RWPE2 (cell line): ENCODE data around the gene MYADML2.

Source experiments
- ATAC-seq: fragments of 200-7000 bp; cut with Tn5 transposase; 3 replicates; pipeline ENCODE4 v1.9.1; 2021; ENCODE audit warnings: low read depth
- DNase-seq: peaks from one replicate; pipeline ENCODE4 v3.0.0-alpha.2; 2020; ENCODE audit warnings: low spot score
- H3K27ac ChIP-seq: fragments of 450-650 bp; 2 replicates; pipeline ENCODE4 v1.5.1; 2017; ENCODE audit warnings: mild to moderate bottlenecking; ENCODE audit not compliant: poor library complexity, severe bottlenecking
- H3K27me3 ChIP-seq: fragments of 250-450 bp; sonication (Bioruptor Pico); 2 replicates; pipeline ENCODE4 v1.5.1; 2021; ENCODE audit warnings: mild to moderate bottlenecking, moderate library complexity; ENCODE audit not compliant: insufficient read depth, poor library complexity, severe bottlenecking
- H3K36me3 ChIP-seq: fragments of 250-450 bp; sonication (Bioruptor Pico); 2 replicates; pipeline ENCODE4 v1.5.1; 2020; ENCODE audit warnings: low read depth, mild to moderate bottlenecking, moderate library complexity
- H3K4me1 ChIP-seq: fragments of 250-450 bp; sonication (Bioruptor Pico); 2 replicates; pipeline ENCODE4 v1.5.1; 2021; ENCODE audit warnings: mild to moderate bottlenecking, moderate library complexity; ENCODE audit not compliant: insufficient read depth, poor library complexity, severe bottlenecking
- H3K4me3 ChIP-seq: fragments of 250-450 bp; sonication (Bioruptor Pico); 2 replicates; pipeline ENCODE4 v1.5.1; 2021; ENCODE audit warnings: mild to moderate bottlenecking, moderate library complexity; ENCODE audit not compliant: severe bottlenecking
- H3K9me3 ChIP-seq: fragments of 250-450 bp; sonication (Bioruptor Pico); 2 replicates; pipeline ENCODE4 v1.5.1; 2021; ENCODE audit warnings: mild to moderate bottlenecking, moderate library complexity; ENCODE audit not compliant: severe bottlenecking
- TF ChIP-seq, protein P1 (sequence below): fragments of 450-650 bp; IDR thresholded peaks from one replicate; pipeline ENCODE4 v1.5.1; 2017; ENCODE audit warnings: mild to moderate bottlenecking, moderate library complexity; ENCODE audit not compliant: poor library complexity, severe bottlenecking

Gene MYADML2

DNA sequence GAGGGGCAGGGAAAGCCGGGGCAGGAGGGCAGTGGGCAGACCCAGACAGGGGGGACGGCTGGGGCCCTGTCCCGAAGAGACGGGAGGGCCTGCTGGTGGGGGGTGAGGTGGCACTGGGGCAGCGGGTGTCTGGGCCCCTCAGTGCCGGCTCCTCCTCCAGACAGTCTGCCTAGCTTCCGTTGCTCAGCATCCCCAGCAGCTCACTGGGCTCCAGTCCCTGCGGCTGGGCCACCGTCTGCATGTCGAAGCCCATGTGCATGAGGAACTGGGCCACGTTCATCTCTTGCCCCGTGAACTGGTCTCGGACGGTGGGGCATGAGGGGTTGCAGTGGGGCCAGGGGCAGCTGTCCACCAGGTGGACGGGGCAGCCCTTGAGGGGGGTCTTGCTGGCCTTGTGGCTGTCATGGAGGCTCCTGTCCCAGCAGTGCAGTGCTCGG lies 5.8 kb upstream of the MYADML2 start:
- no peaks in the 10 kb centered on the region for H3K36me3 ChIP-seq
- H3K4me1 ChIP-seq, result no peaks in the 10 kb centered on the region
- ATAC-seq (no peak), DNase-seq (peak; percentile 68)
- no peak overlapping the region for H3K27ac ChIP-seq
- no peaks in the 10 kb centered on the region for H3K9me3 ChIP-seq
- H3K27me3 ChIP-seq, result no peaks in the 10 kb centered on the region
- TF ChIP-seq, protein P1, sequence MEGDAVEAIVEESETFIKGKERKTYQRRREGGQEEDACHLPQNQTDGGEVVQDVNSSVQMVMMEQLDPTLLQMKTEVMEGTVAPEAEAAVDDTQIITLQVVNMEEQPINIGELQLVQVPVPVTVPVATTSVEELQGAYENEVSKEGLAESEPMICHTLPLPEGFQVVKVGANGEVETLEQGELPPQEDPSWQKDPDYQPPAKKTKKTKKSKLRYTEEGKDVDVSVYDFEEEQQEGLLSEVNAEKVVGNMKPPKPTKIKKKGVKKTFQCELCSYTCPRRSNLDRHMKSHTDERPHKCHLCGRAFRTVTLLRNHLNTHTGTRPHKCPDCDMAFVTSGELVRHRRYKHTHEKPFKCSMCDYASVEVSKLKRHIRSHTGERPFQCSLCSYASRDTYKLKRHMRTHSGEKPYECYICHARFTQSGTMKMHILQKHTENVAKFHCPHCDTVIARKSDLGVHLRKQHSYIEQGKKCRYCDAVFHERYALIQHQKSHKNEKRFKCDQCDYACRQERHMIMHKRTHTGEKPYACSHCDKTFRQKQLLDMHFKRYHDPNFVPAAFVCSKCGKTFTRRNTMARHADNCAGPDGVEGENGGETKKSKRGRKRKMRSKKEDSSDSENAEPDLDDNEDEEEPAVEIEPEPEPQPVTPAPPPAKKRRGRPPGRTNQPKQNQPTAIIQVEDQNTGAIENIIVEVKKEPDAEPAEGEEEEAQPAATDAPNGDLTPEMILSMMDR, result no peak
- no peak overlapping the region for H3K4me3 ChIP-seq

DNA sequence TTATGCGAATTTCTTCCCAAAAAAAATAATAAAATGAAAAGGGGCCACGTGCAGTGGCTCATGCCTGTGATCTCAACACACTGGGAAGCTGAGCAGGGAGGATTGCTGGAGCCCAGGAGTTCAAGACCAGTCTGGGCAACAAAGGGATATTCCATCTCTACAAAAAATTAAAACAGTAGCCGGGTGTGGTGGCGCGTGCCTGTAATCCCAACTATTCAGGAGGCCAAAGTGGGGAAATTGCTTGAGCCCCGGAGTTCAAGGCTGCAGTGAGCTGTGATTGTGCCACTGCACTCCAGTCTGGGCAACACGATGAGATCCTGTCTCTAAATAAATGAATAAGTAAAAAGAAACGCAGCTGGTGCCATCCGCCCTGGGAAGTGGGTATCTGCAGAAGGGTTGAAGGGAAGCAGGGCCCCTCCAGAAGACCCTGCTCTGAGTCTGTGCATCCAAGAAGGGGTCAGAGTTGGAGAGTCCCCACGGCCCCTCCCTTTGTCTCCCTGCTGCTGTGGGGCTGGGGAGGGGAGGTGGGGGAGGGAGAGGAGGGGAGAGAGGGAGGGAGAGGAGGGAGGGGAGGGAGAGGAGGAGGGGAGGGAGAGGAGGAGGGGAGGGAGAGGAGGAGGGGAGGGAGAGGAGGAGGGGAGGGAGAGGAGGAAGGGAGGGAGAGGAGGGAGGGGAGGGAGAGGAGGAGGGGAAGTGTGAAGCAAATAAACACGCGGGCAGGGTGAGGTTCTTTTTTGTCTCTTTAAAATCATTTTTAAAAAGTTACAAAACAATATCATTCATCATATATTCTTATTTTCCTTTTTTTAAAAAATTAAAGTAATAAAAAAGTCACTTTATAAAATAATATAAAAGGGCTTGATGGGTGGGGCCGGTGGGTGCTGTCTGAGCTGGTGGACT lies 5.0 kb upstream of the MYADML2 start:
- Histone ChIP-seq H3K27me3 (no peaks in the 10 kb centered on the region), H3K9me3 (no peaks in the 10 kb centered on the region), H3K4me3 (no peak overlapping the region), H3K27ac (no peak overlapping the region), H3K36me3 (no peaks in the 10 kb centered on the region), H3K4me1 (no peaks in the 10 kb centered on the region)
- TF ChIP-seq, protein P1, result no peak
- ATAC-seq (no peak), DNase-seq (no peak)

DNA sequence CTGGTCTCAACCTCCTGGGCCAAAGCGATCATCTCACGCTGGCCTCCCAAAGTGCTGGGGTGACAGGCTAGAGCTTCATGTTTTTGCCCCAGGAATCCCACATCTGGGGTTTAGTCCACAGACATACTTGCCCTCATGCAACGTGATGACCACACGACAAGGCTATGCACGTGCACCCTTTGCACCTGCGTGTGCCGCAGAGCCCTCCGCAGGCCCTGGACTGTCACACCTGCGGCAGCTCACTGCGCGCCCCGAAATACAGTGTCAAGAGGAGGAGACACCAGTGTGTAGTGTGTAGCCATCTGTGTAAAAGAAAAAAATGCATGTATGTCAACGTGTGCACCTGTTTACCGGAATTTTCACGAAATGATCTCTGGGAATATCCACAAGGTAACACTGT lies 3.5 kb upstream of the MYADML2 start:
- Histone ChIP-seq H3K27me3 (no peaks in the 10 kb centered on the region), H3K27ac (no peak overlapping the region), H3K9me3 (no peaks in the 10 kb centered on the region), H3K4me3 (no peak overlapping the region), H3K36me3 (no peaks in the 10 kb centered on the region), H3K4me1 (no peaks in the 10 kb centered on the region)
- TF ChIP-seq, protein P1, result no peak
- DNase-seq (no peak), ATAC-seq (no peak)

DNA sequence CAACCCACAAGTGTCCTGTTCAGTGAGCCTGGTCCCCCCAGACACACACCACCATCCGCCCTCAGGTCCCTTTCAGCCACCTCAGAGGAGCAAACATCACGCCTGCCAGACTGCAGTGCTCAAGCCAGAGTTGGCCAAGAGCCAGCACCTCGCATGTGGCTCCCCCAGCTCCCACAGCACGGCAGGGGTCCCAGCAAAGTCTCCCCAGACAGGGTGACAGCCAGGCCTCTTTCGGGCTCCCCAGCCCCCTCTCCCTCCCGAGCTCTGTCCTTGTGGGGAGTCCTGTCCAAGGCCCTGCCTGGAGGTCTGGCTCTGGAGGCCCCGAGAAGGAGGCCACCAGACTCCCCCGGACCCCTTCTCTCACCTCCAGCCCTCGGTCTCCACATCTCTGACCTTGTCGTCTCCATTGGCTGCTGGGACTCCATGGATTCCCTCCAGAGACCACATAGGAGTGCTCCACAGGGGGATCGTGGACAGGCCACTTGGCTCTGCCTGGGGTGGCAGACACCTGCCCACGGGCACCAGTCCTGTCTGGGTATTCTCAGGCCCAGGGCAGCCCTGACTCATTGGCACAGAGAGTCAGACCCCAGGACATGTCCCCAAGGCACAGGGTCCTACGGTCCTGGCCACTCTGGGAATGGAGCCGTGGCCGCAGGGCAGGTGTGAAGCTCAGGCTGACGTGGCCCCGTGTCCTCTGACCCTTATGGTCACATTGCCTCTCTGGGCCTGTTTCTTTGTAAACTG lies 1.8 kb upstream of the MYADML2 start:
- H3K27ac ChIP-seq, result no peak overlapping the region
- DNase-seq (peak; percentile 61), ATAC-seq (no peak)
- H3K27me3 ChIP-seq, result no peaks in the 10 kb centered on the region
- H3K4me1 ChIP-seq, result no peaks in the 10 kb centered on the region
- H3K4me3 ChIP-seq, result no peak overlapping the region
- H3K9me3 ChIP-seq, result no peaks in the 10 kb centered on the region
- no peaks in the 10 kb centered on the region for H3K36me3 ChIP-seq
- TF ChIP-seq, protein P1, result no peak

DNA sequence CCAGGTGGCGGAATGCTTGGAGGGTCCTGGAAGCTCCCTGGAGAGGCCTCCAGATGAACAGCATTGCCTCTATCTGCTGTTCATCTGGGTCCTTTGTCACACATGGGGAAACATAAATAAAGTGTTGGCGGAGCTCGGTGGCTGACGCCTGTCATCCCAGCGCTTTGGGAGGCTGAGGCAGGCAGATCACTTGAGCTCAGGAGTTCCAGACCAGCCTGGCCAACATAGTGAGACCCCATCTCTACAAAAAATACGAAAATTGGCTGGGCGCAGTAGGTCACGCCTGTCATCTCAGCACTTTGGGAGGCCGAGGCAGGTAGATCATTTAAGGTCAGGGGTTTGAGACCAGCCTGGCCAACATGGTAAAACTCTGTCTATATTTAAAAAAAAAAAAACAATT lies 2.2 kb downstream of the MYADML2 start:
- no peak for DNase-seq
- Histone ChIP-seq H3K36me3 (no peaks in the 10 kb centered on the region), H3K27ac (no peak overlapping the region), H3K4me3 (no peak overlapping the region), H3K4me1 (no peaks in the 10 kb centered on the region), H3K9me3 (no peaks in the 10 kb centered on the region), H3K27me3 (no peaks in the 10 kb centered on the region)
- TF ChIP-seq, protein P1, result no peak
- no peak for ATAC-seq
